Measurements from ENCODE around the gene TCERG1.

Gene TCERG1

GRCh38 chr5:146446861-146447733, at the start of gene TCERG1:
Gene TCERG1 (plus strand): TSS chr5:146447333. CDS start chr5:146447350, 17 bp downstream.
- peak; percentile 100 for DNase-seq (ENCODE audit: low read depth)

- DNase-seq (ENCODE audit: low read depth): no peak
Observed at GRCh38 chr5:146398826-146399225, 48.3 kb upstream of the TCERG1 start.

- no peak for DNase-seq (ENCODE audit: low read depth)
Observed at GRCh38 chr5:146399481-146399880, 47.7 kb upstream of the TCERG1 start.

GRCh38 chr5:146400201-146400600, 46.9 kb upstream of the TCERG1 start:
- no peak for DNase-seq (ENCODE audit: low read depth)

- DNase-seq (ENCODE audit: low read depth): no peak
Observed at GRCh38 chr5:146401021-146401420, 46.1 kb upstream of the TCERG1 start.

- DNase-seq (ENCODE audit: low read depth): no peak
Observed at GRCh38 chr5:146402949-146403348, 44.2 kb upstream of the TCERG1 start.

- no peak for DNase-seq (ENCODE audit: low read depth)
Observed at GRCh38 chr5:146409054-146409671, 38.0 kb upstream of the TCERG1 start.

GRCh38 chr5:146410272-146410671, 36.9 kb upstream of the TCERG1 start:
- DNase-seq (ENCODE audit: low read depth): no peak

- no peak for DNase-seq (ENCODE audit: low read depth)
Observed at GRCh38 chr5:146419696-146420095, 27.4 kb upstream of the TCERG1 start.

- no peak for DNase-seq (ENCODE audit: low read depth)
Observed at GRCh38 chr5:146425023-146425422, 22.1 kb upstream of the TCERG1 start.

GRCh38 chr5:146426305-146426704, 20.8 kb upstream of the TCERG1 start:
- no peak for DNase-seq (ENCODE audit: low read depth)

- DNase-seq (ENCODE audit: low read depth): no peak
Observed at GRCh38 chr5:146426853-146427618, 20.1 kb upstream of the TCERG1 start.

- no peak for DNase-seq (ENCODE audit: low read depth)
Observed at GRCh38 chr5:146427619-146427997, 19.5 kb upstream of the TCERG1 start.

GRCh38 chr5:146428658-146429057, 18.5 kb upstream of the TCERG1 start:
- DNase-seq (ENCODE audit: low read depth): no peak

- no peak for DNase-seq (ENCODE audit: low read depth)
Observed at GRCh38 chr5:146440353-146440752, 6.8 kb upstream of the TCERG1 start.

- peak; percentile 24 for DNase-seq (ENCODE audit: low read depth)
Observed at GRCh38 chr5:146440870-146441495, 6.2 kb upstream of the TCERG1 start.

- no peak for DNase-seq (ENCODE audit: low read depth)
Observed at GRCh38 chr5:146441896-146442295, 5.2 kb upstream of the TCERG1 start.

- no peak for DNase-seq (ENCODE audit: low read depth)
Observed at GRCh38 chr5:146447734-146448380, 724 bp downstream of the TCERG1 start.

- DNase-seq (ENCODE audit: low read depth): no peak
Observed at GRCh38 chr5:146448783-146449519, 1.8 kb downstream of the TCERG1 start.

- DNase-seq (ENCODE audit: low read depth): no peak
Observed at GRCh38 chr5:146450002-146450401, 2.9 kb downstream of the TCERG1 start.

GRCh38 chr5:146451411-146451810, 4.3 kb downstream of the TCERG1 start:
- DNase-seq (ENCODE audit: low read depth): no peak

Measured in GM04504 (cell line).